ENCODE results near the gene SEC14L1.
"Not testable (repeated sequence)": the region's sequence is repeated elsewhere in the genome, so short reads cannot be mapped to it uniquely, and the experiment has no call there.

The SEC14L1 gene

DNA sequence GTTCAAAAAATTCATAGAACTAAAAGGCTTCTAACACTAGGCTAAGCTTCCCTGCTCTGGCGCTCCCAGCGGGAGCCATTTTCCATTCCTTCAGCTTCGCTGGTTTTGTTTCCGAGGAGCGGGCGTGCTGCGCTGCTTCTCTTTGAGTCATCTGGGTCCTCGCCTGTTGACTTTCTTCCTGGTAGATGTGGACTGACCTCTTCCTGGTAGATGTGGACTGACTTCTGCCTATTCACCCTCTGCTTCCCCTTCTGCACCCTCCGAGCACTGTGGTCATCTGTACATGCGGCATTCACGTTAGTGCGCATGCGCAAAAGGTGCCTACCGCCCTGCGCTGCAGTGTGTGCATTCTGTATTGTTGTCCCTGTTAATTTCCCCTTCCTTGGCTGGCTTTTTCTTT lies 40.8 kb upstream of the SEC14L1 start:
- no peak for DNase-seq (ENCODE audit: low read depth)
- TF ChIP-seq CTCF (IDR thresholded peaks at IDR 0.05; ENCODE audit: low read depth, low read length, missing control alignments), result no peak
- no peak overlapping the region for H3K4me3 ChIP-seq (ENCODE audit: low read depth, low read length)

GRCh38 chr17:77101521-77102410 lies 39.0 kb upstream of the SEC14L1 start:
- no peak for DNase-seq (ENCODE audit: low read depth)
- no peak overlapping the region for H3K4me3 ChIP-seq (ENCODE audit: low read depth, low read length)
- TF ChIP-seq CTCF (IDR thresholded peaks at IDR 0.05; ENCODE audit: low read depth, low read length, missing control alignments), result no peak

- not testable (repeated sequence) for H3K4me3 ChIP-seq (ENCODE audit: low read depth, low read length); DNase-seq (ENCODE audit: low read depth)
These were observed 38.2 kb upstream of the SEC14L1 start for GRCh38 chr17:77102411-77103134.

- no peak overlapping the region for H3K4me3 ChIP-seq (ENCODE audit: low read depth, low read length)
- no peak for TF ChIP-seq CTCF (IDR thresholded peaks at IDR 0.05; ENCODE audit: low read depth, low read length, missing control alignments)
- no peak for DNase-seq (ENCODE audit: low read depth)
These were observed 35.1 kb upstream of the SEC14L1 start for GRCh38 chr17:77105706-77106105.

DNA sequence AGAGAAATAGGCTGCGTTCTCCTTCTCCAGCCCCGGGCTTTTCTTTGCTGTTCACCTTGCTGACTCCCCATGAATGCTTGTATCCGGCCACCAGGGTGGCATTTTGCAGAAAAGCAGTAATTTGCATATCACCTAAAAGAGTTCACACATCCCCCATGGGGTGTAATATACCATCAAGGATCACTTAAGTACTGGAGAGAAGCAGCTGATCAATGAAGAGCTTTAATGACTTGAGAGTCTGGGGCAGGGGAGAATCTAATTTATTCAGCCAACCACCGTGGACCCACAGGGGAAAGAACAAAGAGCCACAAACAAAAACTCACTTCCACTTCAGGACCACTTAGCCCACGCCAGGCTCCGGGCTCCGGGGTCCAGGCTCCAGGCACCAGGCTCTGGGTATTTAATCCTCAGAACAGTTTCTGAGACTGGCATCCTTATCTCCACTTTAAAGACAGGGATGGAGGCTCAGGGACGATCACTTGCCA lies 33.9 kb upstream of the SEC14L1 start:
- DNase-seq (ENCODE audit: low read depth), result no peak
- TF ChIP-seq CTCF (IDR thresholded peaks at IDR 0.05; ENCODE audit: low read depth, low read length, missing control alignments), result peak; percentile 52
- peak overlapping the region; percentile 35 for H3K4me3 ChIP-seq (ENCODE audit: low read depth, low read length)

- TF ChIP-seq CTCF (IDR thresholded peaks at IDR 0.05; ENCODE audit: low read depth, low read length, missing control alignments), result no peak
- DNase-seq (ENCODE audit: low read depth), result peak; percentile 79
- peak overlapping the region; percentile 29 for H3K4me3 ChIP-seq (ENCODE audit: low read depth, low read length)
These were observed 33.0 kb upstream of the SEC14L1 start for GRCh38 chr17:77107506-77108433.

Data from GM12864 (cell line).